ENCODE results near the gene C1QTNF9B.

The C1QTNF9B gene

DNA sequence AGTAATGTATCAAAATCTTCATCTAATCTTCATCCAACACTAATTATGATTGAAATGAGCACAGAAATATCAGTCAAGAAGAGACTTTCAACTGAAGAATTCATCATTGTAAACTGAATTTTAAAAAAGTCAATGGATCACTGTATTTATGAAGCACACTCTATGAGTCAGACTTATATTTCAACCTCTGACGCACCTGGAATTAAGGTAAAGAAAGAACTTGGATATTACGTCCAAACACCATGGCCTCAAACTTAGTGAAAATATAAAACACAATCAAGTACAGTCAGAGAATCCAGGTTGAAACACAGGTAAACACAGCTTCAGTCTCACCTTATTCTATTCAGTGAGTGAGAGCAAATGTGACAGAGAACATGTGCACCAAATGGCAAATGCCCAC, 47.6 kb downstream of the C1QTNF9B start:
- H3K4me1 ChIP-seq (ENCODE audit: insufficient read depth, low read length): no peaks in the 10 kb centered on the region; the same call in 1 of the 2 replicates
- H3K79me2 ChIP-seq (ENCODE audit: insufficient read depth, low read length): no peaks in the 10 kb centered on the region
- no peak overlapping the region for H3K4me2 ChIP-seq (ENCODE audit: insufficient read depth, low read length)
- no peaks in the 10 kb centered on the region for H3K9me3 ChIP-seq (ENCODE audit: insufficient read depth, low read length, severe bottlenecking)
- no peaks in the 10 kb centered on the region for H4K20me1 ChIP-seq (ENCODE audit: insufficient read depth, low read length)
- TF ChIP-seq, protein P1, sequence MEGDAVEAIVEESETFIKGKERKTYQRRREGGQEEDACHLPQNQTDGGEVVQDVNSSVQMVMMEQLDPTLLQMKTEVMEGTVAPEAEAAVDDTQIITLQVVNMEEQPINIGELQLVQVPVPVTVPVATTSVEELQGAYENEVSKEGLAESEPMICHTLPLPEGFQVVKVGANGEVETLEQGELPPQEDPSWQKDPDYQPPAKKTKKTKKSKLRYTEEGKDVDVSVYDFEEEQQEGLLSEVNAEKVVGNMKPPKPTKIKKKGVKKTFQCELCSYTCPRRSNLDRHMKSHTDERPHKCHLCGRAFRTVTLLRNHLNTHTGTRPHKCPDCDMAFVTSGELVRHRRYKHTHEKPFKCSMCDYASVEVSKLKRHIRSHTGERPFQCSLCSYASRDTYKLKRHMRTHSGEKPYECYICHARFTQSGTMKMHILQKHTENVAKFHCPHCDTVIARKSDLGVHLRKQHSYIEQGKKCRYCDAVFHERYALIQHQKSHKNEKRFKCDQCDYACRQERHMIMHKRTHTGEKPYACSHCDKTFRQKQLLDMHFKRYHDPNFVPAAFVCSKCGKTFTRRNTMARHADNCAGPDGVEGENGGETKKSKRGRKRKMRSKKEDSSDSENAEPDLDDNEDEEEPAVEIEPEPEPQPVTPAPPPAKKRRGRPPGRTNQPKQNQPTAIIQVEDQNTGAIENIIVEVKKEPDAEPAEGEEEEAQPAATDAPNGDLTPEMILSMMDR (IDR thresholded peaks at IDR 0.05; ENCODE audit: borderline replicate concordance, extremely low read depth, low read length, poor library complexity, severe bottlenecking): no peak
- no peak for TF ChIP-seq EZH2 (IDR thresholded peaks at IDR 0.05; ENCODE audit: borderline replicate concordance, low read depth, low read length, severe bottlenecking)
- no peak overlapping the region for H3K27ac ChIP-seq (ENCODE audit: low read length)
- H3K27me3 ChIP-seq (ENCODE audit: insufficient read depth, low read length, poor library complexity): no peaks in the 10 kb centered on the region
- no peaks in the 10 kb centered on the region for H3K36me3 ChIP-seq (ENCODE audit: insufficient read depth, low read length)
- no peak overlapping the region for H3K9ac ChIP-seq (ENCODE audit: low read depth, low read length)
- DNase-seq (no peak), ATAC-seq (ENCODE audit: insufficient read depth, low read depth) (no peak)
- H3K4me3 ChIP-seq (ENCODE audit: low read depth in 1 of 2, low read length in 2 of 2): no peak overlapping the region
- H2AFZ ChIP-seq (ENCODE audit: low read depth, low read length): no peak overlapping the region

DNA sequence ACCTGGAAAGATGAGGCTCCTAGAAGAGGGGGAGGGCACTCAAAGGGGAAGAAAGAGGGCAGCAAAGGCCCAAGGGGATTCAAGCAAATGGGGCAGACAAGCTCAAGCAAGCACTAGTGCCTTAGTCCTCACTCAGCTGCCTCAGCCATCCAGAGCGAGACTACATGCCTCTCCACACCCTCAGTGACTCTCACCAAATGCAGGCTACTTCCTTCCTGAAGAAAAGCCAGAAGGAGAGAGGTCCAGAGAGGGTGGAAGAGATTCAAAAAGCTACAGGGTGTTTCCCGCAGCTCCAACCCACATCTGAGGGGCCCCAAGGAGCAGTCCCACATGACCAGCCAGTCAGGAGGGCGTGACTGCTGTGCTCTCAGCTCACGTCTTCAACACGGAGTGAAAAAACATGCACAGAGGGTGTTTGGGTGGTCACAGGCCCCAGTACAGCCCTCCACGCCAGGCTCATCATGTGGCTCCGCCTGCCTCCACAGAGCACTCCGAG, 48.6 kb downstream of the C1QTNF9B start:
- H3K27me3 ChIP-seq (ENCODE audit: insufficient read depth, low read length, poor library complexity): no peaks in the 10 kb centered on the region
- H3K4me1 ChIP-seq (ENCODE audit: insufficient read depth, low read length): peaks cover 6% of the 10 kb centered on the region
- DNase-seq: no peak
- no peak for ATAC-seq (ENCODE audit: insufficient read depth, low read depth)
- no peaks in the 10 kb centered on the region for H3K9me3 ChIP-seq (ENCODE audit: insufficient read depth, low read length, severe bottlenecking)
- H2AFZ ChIP-seq (ENCODE audit: low read depth, low read length): no peak overlapping the region
- no peak overlapping the region for H3K9ac ChIP-seq (ENCODE audit: low read depth, low read length)
- no peak overlapping the region for H3K4me2 ChIP-seq (ENCODE audit: insufficient read depth, low read length)
- H3K79me2 ChIP-seq (ENCODE audit: insufficient read depth, low read length): no peaks in the 10 kb centered on the region
- H3K4me3 ChIP-seq (ENCODE audit: low read depth in 1 of 2, low read length in 2 of 2): no peak overlapping the region
- no peaks in the 10 kb centered on the region for H3K36me3 ChIP-seq (ENCODE audit: insufficient read depth, low read length)
- no peaks in the 10 kb centered on the region for H4K20me1 ChIP-seq (ENCODE audit: insufficient read depth, low read length)
- H3K27ac ChIP-seq (ENCODE audit: low read length): no peak overlapping the region
- no peak for TF ChIP-seq EZH2 (IDR thresholded peaks at IDR 0.05; ENCODE audit: borderline replicate concordance, low read depth, low read length, severe bottlenecking)
- TF ChIP-seq, protein P1 (IDR thresholded peaks at IDR 0.05; ENCODE audit: borderline replicate concordance, extremely low read depth, low read length, poor library complexity, severe bottlenecking): no peak

DNA sequence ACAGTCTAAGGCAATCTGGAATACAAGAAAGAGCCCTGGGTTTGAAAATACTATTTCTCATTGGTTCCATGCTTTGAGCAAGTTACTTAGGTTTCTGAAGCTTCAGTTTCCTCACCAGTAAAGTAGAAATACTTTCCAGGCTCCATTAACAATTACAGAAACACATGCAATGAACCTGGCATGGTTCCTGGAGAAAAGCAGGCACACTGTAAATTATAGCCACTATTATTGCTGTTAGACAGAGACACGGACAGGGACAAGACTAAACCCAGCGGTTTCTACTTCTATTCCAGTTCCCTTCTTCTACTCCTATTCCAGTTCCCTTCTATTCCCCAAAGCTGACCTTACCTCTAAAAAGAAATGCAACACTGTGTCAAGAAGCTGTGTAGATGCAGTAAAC, 49.3 kb downstream of the C1QTNF9B start:
- no peaks in the 10 kb centered on the region for H4K20me1 ChIP-seq (ENCODE audit: insufficient read depth, low read length)
- no peak overlapping the region for H3K4me3 ChIP-seq (ENCODE audit: low read depth in 1 of 2, low read length in 2 of 2)
- no peaks in the 10 kb centered on the region for H3K36me3 ChIP-seq (ENCODE audit: insufficient read depth, low read length)
- ATAC-seq (ENCODE audit: insufficient read depth, low read depth) (no peak), DNase-seq (no peak)
- no peaks in the 10 kb centered on the region for H3K9me3 ChIP-seq (ENCODE audit: insufficient read depth, low read length, severe bottlenecking)
- H3K27ac ChIP-seq (ENCODE audit: low read length): no peak overlapping the region
- H3K27me3 ChIP-seq (ENCODE audit: insufficient read depth, low read length, poor library complexity): no peaks in the 10 kb centered on the region
- H3K4me2 ChIP-seq (ENCODE audit: insufficient read depth, low read length): no peak overlapping the region
- H3K9ac ChIP-seq (ENCODE audit: low read depth, low read length): no peak overlapping the region
- no peaks in the 10 kb centered on the region for H3K79me2 ChIP-seq (ENCODE audit: insufficient read depth, low read length)
- no peak for TF ChIP-seq EZH2 (IDR thresholded peaks at IDR 0.05; ENCODE audit: borderline replicate concordance, low read depth, low read length, severe bottlenecking)
- peaks cover 6% of the 10 kb centered on the region for H3K4me1 ChIP-seq (ENCODE audit: insufficient read depth, low read length)
- H2AFZ ChIP-seq (ENCODE audit: low read depth, low read length): no peak overlapping the region

DNA sequence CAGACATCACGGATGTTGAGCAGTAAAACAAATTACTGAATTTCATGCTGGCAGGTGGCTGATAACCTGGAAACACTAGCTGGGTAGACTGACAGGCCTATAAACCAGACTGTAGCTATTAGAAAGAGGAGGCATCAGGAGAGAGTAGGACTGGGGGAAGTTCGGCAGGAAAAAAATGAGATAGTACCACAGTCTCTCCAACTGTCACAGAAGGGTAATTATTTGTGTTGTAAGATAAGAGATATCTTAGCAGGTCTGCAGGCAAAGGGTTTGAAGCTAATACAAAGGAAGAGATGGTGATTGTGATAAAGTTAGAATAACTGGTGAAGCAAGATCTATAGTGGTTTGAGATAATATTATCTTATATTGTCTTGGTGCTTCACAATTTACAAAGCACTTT, 49.8 kb downstream of the C1QTNF9B start:
- H3K4me2 ChIP-seq (ENCODE audit: insufficient read depth, low read length): no peak overlapping the region
- no peak overlapping the region for H3K4me3 ChIP-seq (ENCODE audit: low read depth in 1 of 2, low read length in 2 of 2)
- no peak for TF ChIP-seq EZH2 (IDR thresholded peaks at IDR 0.05; ENCODE audit: borderline replicate concordance, low read depth, low read length, severe bottlenecking)
- TF ChIP-seq, protein P1 (IDR thresholded peaks at IDR 0.05; ENCODE audit: borderline replicate concordance, extremely low read depth, low read length, poor library complexity, severe bottlenecking): no peak
- no peak for ATAC-seq (ENCODE audit: insufficient read depth, low read depth)
- no peaks in the 10 kb centered on the region for H4K20me1 ChIP-seq (ENCODE audit: insufficient read depth, low read length)
- DNase-seq: no peak
- H3K36me3 ChIP-seq (ENCODE audit: insufficient read depth, low read length): no peaks in the 10 kb centered on the region
- H3K27ac ChIP-seq (ENCODE audit: low read length): no peak overlapping the region
- H2AFZ ChIP-seq (ENCODE audit: low read depth, low read length): no peak overlapping the region
- H3K27me3 ChIP-seq (ENCODE audit: insufficient read depth, low read length, poor library complexity): no peaks in the 10 kb centered on the region
- H3K79me2 ChIP-seq (ENCODE audit: insufficient read depth, low read length): no peaks in the 10 kb centered on the region
- H3K9ac ChIP-seq (ENCODE audit: low read depth, low read length): no peak overlapping the region
- peaks cover 6% of the 10 kb centered on the region for H3K4me1 ChIP-seq (ENCODE audit: insufficient read depth, low read length)
- H3K9me3 ChIP-seq (ENCODE audit: insufficient read depth, low read length, severe bottlenecking): no peaks in the 10 kb centered on the region

Data from DND-41 (cell line).